CD4-positive, alpha-beta T cell treated with Interleukin-1 beta for 1 hour (primary cell): Measurements from ENCODE around the gene ADGRG1.

ENCODE experiments used
- DNase-seq, 2 donors: peaks; one replicate each; pipeline ENCODE4 v3.0.0-alpha.2; 2020 to 2022

The ADGRG1 gene

GRCh38 chr16:57621521-57622271 lies 6.7 kb upstream of the ADGRG1 start:
- no peak for DNase-seq

GRCh38 chr16:57622361-57623250 lies 5.8 kb upstream of the ADGRG1 start:
- DNase-seq: no peak

- DNase-seq: no peak
Observed at GRCh38 chr16:57623251-57624043, 5.0 kb upstream of the ADGRG1 start.

GRCh38 chr16:57624044-57624688 lies 4.3 kb upstream of the ADGRG1 start:
- DNase-seq: no peak

- no peak for DNase-seq
Observed at GRCh38 chr16:57624806-57625500, 3.5 kb upstream of the ADGRG1 start.

GRCh38 chr16:57626420-57627170 lies 1.8 kb upstream of the ADGRG1 start:
- DNase-seq: no peak

GRCh38 chr16:57627184-57627871 lies 1.1 kb upstream of the ADGRG1 start:
- DNase-seq: no peak

GRCh38 chr16:57628783-57629293 lies 408 bp downstream of the ADGRG1 start:
- DNase-seq: no peak

- no peak for DNase-seq
Observed at GRCh38 chr16:57629516-57630406, 1.3 kb downstream of the ADGRG1 start.

GRCh38 chr16:57630407-57630797 lies 2.0 kb downstream of the ADGRG1 start:
- no peak for DNase-seq

- DNase-seq: no peak
Observed at GRCh38 chr16:57630931-57631845, 2.8 kb downstream of the ADGRG1 start.

GRCh38 chr16:57632568-57632967 lies 4.1 kb downstream of the ADGRG1 start:
- no peak for DNase-seq

- DNase-seq: no peak
Observed at GRCh38 chr16:57633383-57634064, 5.1 kb downstream of the ADGRG1 start.

GRCh38 chr16:57634171-57634570 lies 5.7 kb downstream of the ADGRG1 start:
- no peak for DNase-seq

- DNase-seq: no peak
Observed at GRCh38 chr16:57635266-57636097, 7.1 kb downstream of the ADGRG1 start.

- no peak for DNase-seq
Observed at GRCh38 chr16:57636184-57636583, 7.8 kb downstream of the ADGRG1 start.

GRCh38 chr16:57637020-57637419 lies 8.6 kb downstream of the ADGRG1 start:
- DNase-seq: no peak
